DLD1 (cell line): ENCODE data around the gene UBN2.
"Not testable (repeated sequence)": the region's sequence is repeated elsewhere in the genome, so short reads cannot be mapped to it uniquely, and the experiment has no call there.

Experiments
- in situ Hi-C: cut with HindIII; loops from 2 replicates; pipeline ENCODE4 v1.10.0; 2017; ENCODE audit warnings: low sequenced_read_pairs

UBN2 gene

DNA sequence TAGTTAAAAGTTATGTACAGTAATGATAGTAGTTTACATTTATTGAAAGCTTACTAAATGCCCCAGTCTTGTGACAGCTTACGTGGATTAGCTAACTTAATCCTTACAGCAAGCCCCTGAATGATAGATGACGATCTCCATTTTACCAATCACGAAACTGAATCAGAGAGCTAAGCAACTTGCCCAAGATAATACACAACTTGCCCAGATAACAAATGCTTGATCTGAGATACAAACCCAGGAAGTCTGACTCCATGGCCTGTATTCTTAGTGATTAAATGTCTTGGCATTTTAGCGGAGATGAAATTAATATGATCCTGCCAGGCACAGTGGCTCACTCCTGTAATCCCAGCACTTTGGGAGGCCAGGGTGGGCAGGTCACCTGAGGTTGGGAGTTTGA lies 63.2 kb downstream of the UBN2 start:
- in situ Hi-C loops: no loop called here

DNA sequence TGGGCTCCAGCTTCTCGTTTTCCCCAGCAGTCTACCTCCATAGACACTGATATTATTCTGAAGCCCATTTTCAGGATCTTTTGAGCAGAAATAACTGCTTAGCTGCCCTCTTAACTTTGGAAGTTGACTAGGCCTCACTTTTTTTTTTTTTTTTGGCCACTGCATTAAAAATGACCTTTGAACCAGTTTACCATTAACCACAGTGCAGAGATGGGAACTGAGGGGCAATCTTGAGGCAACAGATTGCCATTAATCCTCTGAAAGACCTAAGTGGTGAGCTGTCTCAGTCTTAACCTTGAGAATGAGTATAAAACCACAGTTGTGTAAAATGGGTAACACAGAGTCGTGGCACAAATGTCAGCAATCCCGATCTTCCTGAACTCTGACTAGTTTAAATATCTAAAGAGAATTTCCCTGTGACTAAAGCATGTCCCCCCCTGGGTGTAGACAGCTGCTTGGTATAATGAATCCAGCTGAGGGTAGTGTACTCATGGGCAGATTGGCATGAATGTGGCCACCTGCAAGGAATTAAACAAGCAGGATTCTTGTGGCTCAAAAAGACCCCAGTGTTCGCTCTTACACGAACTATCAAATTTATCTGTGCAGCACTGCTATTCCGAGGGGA lies 64.0 kb downstream of the UBN2 start:
- in situ Hi-C loops: no loop called here

DNA sequence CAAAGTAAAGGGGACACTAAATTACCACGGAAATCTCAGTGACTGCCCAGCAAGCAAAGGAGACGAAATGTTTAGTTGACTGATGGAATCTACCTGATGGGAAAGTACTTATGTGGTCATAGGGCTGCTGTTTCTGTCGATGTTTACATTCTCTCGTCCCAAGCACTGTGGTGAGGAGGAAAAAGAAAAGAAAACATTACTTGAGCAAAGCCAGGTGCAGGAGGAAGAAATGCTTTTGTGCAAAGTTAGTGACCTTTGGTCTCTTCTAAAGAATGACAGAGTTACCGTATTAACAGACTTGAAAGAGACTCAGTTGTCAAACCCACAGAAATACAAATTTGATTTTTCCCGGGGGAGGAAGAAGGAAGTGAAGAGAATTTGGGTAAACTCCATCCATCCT lies 66.8 kb downstream of the UBN2 start:
- in situ Hi-C loops: no loop called here

DNA sequence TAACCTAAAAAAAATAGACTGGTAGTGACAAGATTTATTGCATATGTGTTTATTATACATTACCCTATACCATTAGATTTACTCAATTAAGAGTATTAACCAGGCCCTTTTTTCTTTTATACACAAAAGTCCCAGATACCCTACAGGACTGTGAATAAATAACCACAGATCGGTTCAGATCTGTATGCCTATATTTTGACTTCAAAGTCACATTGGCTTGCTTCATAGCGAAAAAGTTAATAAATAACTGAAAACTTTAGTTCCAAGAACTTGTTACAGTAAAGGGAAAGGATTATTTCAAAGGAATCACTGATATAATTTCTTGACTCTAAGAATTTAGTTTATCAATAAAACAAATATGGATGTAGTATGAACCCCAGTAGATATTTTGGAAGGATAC lies 68.3 kb downstream of the UBN2 start:
- in situ Hi-C loops: no loop called here

DNA sequence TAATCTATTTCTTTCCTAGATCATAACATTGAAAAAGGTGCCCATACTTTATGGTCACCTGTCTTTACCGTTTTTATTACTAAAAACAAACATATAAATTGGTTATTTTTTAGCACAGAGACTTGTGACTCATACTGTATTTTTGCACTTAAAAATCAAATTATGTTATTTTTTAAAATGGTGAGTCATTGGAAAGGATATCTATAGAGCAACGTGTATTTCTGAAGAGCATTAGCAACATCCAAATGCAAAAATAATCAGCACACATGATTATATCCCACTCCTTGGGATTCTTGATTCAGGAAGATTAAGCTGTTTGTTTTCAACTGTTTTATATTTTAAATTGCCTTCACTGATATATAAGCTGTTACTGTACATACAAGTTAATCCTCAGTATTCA lies 69.4 kb downstream of the UBN2 start:
- in situ Hi-C loops: no loop called here

DNA sequence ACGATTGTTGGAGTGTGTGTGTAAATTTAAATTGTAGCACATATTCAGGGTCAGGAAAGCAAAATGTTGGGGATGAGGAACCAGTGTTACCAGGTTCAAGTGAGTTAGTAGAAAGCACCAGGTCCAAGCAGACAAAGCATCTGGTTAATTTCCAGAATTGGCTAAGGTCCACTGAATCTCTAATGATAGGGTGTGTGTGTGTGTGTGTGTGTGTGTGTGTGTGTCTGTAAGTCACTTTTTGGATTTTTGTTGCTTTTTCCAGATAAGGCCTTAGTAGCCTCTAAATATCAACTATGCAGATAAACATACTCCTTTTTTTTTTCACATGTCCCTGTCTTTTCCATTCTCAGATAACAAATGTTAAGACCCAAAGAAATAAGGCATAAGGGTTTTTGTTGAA lies 73.5 kb downstream of the UBN2 start:
- in situ Hi-C loops: no loop called here

DNA sequence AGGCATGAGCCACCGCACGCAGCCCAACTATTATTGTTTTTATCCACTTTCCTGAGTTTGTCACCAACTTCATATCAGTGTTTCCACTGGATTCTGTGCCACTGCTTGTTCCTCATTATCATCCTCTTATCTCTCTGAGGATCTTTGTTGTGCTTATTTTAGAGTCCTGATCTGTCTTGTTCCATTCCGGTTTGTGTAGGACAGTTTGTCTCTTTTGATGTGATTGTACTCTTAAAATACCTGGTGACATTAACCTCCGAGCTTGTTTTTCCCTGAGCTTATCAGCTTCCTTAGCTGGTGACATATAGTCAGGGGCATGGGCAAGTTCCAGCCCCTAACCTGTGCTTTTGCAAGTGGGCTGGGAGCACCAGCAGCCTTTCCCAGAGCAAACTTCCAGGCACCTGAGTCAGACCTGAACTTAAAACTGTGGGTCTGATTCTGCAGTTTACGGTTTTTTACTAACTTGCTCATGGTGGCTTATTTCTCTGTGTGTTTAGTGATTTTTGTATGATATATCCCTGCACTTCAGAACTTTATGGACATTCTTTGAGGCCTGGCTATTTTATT lies 87.0 kb downstream of the UBN2 start:
- in situ Hi-C loops: no loop called here

DNA sequence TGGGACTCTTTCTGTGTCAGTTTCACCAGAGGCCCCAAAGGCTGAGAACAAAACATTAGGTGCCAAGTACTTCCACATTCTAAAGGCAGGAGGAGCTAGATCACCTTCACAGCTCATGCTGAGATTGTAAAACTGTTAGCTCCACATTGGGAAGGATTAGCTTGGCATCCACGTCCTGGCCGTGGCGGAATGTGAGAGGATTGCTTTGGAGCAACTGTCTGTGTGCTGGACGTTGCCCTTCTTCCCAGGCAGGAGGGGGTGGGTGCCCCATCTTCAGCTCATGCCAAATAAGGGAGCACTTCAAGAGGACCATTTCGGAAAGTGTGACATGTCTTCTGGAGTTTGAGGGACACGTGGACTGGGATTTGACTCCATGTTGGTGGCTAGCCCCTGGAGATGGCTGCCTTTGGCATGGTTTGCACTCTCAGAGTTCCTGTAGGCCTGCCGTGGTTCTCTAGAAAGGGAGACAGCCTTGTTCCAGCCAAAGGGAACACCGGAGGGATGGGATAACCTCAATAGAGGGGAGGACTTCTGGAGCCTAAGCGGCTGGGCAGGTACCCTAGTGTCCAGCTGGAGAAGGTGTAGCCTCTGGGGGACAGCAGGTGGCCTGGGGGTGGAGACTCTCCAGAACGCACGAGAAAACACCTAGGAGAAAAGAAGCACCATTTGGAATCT lies 90.2 kb downstream of the UBN2 start:
- in situ Hi-C loops: no loop called here

DNA sequence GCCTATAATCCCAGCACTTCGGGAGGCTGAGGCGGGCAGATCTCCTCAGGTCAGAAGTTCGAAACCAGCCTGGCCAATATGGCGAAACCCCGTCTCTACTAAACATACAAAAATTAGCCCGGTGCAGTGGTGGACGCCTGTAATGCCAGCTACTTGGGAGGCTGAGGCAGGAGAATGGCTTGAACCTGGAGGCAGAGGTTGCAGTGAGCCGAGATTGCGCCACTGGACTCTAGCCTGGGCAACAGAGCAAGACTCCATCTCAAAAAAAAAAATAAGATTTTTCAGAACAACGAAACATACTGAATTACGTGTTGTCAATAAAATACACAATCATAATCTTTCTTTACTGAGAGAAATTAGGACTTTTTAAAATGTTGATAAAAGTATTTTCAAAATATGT lies 93.7 kb downstream of the UBN2 start:
- in situ Hi-C loops: not testable (repeated sequence)

DNA sequence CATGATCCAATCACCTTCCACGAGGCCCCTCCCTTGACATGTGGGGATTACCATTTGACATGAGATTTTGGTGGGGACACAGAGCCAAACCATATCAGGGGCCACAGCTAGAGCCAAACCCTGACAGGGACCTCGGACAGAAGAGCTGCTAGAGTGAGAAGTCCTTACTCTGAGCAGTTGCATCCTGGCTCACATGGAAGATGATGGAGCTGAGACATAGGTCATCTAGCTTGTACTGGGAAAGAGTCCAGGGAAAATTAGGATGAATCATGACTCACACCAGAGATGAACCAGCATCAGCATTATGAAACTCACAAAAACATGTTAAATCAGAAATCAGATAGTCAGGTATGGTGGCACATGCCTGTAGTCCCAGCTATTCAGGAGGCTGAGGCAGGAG lies 97.3 kb downstream of the UBN2 start:
- in situ Hi-C loops: no loop called here

DNA sequence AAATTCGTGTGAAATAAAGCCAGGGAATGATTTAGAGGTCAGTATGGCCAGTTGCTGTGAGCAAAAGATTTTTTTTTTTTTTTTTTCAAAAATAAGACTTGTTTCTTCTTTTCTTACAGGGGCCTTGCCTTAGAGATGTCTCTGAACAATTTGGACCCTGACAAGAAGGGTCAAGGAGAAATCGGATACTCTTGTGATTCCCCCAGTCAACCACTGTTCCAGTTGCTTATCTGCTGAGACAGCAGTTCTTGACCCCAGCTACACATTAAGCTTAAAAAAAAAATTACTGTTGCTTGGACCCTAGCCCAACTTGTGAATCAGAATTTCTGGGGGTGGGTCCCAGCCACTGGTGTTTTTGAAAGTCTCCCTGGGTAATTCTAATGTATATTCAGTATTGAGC lies 98.1 kb downstream of the UBN2 start:
- in situ Hi-C loops: no loop called here

DNA sequence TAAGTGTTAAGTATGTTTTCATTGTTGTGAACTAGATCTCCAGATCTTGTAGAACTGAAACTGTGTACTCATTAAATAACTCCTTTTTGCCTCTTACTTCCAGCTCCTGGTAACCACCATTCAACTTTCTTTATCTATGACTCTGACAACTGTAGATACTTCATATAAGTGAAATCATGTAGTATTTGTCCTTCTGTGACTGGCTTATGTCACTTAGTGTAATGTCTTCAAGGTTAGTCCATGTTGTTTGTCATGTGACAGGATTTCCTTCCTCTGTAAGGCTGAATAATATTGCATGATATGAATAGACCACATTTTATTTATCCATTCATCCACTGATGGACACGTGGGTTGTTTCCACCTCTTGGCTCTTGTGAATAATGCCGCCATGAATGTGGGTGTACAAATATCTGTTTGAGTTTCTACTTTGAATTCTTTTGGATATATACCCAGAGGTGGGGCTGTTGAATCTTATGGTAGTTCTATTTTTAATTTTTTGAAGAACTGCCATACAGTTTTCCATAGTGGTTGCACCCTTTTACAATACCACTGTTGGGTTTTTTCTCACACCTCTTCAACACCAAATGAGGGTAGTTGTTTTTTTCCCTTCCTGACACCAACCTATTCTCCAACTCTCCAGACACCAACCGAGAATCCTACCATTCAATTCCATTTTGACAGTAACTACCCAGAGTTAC lies 99.4 kb downstream of the UBN2 start:
- in situ Hi-C loops: no loop called here

DNA sequence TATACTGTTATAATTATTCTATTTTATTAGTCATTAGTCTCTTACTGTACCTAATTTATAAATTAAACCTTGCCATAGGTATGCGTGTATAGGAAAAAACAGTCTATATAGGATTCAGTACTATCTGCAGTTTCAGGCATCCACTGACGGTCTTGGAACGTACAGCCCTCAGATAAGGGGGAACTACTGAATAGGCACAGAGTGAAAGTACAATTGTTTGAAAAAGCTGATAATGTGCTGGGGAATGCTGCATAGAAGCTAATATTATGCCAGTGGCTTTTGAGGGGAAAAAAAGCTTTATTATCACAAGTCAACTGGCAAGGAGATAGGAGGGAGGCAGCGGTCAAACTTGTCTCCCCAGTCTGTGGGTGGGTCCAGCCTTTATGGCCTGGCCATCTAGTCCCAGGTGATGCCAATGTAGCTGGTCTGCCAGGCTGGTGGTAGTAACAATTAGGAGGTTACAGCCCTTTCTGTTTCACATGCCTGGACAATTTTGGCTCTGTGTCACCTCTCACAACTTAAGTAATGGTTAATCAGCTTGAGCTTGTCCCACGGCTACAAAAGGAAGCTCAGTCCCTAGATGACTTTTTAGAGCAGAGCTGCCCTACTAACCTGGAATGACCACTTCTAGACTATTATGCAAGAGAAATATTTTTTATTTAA lies 101.8 kb downstream of the UBN2 start:
- in situ Hi-C loops: no loop called here

DNA sequence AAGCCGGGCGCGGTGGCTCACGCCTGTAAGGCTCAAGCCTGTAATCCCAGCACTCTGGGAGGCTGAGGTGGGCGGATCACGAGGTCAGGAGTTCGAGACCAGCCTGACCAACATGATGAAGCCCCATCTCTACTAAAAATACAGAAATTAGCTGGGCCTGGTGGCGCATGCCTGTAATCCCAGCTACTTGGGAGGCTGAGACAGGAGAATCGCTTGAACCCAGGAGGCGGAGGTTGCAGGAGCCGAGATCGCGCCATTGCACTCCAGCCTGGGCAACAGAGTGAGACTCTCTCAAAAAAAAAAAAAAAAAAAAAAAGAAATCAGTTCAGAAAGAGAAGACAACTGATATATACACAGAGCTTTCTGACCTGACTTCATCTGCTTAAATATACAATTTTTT lies 102.4 kb downstream of the UBN2 start:
- in situ Hi-C loops: not testable (repeated sequence)

DNA sequence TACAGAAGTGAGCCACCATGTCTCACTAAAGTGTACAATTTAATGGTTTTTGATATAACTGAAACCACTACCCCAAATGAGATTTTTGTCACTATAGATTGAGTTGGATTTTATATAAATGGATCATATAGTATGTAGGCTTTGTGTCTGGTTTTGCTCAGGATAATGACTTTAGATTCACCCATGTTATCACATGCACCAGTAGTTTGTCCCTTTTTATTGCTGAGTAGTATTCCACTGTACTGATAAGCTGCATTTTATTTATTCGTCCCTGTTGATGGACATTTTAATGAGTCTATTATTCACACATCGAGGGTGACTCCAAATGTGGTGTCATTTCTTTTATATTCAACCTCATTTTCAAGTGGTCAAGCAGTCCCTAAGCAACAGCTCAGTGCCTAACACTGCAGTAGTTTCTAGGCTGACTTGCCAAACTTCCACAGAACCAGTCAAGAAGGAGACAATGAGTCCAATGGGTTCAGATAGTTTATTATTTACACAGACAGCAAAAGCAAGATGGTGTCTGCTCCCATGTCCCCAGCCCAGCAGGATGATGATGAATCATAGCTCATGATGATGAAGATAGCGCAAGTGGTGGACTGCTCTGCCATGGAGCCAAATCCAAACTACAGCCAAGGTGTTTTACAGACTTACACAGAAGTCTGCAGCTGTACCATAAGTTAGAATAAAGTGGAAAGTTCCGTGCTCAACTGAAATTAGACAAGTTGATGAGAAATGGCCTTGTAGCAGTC lies 103.5 kb downstream of the UBN2 start:
- in situ Hi-C loops: no loop called here

DNA sequence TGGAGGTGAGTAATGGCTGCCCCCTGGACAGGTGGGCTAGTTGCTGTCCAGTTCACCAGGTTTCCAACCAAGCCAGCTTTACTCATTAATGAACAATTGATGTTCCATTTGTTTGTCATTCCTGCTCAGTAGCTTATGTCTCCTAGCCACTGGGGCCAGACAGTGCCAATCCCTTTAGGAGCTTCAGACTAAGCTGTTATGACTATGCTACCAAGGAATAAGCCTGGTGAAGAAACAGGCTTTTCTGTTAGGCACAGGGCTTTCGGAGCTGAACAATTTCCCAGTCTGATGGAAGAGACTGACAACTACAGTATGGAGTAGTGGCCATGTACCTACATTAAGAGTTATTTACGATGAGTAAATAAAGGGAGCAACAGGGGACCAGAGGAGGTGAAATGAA lies 108.0 kb downstream of the UBN2 start:
- in situ Hi-C loops: no loop called here

DNA sequence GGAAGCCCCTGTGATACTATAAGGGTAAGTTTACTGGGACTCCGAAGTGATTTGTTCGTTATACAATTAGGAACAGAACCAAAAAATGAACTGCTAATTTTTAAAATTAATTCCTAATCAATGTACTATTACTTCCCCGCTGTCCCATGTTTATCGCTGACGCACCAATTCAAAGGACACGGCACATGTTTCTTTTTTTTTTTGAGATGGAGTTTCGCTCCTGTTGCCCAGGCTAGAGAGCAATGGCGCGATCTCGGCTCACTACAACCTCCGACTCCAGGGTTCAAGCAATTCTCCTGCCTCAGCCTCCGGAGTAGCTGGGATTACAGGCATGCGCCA lies 108.6 kb downstream of the UBN2 start:
- in situ Hi-C loops: no loop called here

DNA sequence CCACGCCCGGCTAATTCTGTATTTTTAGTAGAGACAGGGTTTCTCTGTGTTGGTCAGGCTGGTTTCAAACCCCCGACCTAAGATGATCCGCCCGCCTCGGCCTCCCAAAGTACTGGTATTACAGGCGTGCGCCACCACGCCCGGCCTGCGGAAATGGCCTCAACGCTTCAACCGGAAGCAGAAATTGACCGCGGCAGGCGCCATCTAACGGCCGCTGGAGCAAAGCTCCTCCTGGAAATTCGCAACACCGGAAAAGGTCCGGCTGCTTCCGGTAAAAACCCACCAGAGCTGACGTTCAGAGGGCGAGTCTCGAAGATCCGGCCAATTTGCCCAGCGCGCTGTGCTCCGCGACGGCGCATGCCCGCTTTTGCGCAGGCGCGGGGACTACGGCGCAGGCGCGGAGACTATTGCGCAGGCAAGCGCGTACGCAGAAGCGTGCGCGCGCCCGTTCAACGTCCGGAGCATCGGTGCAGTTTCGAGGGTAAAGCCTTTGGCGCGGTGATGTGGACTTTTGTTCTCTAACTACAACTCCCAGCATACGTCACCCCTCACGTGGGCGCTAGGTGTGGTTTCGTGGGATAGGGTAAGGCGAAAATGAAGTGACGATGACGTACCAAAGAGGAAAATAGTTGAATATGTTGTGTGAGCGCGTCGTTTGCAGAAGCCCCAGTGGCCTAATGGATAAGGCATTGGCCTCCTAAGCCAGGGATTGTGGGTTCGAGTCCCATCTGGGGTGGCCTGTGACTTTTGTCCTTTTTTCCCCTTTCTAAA lies 109.2 kb downstream of the UBN2 start:
- in situ Hi-C loops: no loop called here

DNA sequence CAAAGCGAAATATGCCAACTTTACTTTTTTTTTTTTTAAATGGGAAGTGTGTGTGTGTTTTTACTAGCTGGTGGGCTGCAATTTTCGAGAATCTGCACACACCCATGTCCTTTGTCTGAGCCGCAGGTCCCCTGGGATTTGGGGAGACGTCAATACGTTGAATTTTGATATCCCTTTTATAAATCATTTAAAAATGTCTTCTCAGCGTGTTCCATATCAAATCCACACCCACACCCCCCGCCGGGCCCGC lies 109.7 kb downstream of the UBN2 start:
- in situ Hi-C loops: no loop called here

DNA sequence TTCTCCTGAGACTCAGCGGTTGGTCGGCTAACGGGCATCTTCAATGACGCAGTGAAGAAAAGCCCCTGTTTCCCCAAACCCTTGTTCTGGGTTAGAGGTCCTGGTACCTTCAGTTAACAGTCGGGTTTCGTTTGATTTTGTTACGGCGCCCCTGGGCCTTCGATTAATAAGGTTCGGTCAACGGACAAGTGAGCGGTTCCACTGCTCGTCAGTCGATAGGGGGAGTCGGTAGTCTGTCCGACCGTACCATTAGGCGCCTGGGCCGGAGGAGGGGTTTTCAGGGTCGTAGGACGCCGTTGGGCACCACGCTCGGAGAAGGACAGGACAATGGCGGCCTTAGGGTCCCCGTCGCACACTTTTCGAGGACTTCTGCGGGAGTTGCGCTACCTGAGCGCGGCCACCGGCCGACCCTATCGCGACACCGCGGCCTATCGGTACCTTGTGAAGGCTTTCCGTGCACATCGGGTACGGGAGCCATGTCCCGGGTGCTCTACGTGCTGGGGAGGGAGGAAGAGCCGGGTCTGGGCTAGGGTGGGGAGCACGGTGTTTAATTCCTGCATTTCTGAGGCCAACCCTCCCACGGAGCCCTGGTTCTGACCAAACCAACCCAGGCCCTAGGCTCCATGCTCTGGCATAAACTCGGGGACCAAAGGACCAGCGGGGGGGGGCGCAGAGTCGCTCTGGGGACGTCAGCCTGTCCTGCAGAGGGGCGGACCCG lies 110.2 kb downstream of the UBN2 start, which contains the start of gene FMC1:
Gene FMC1 (plus strand): TSS at position 280 of the 718 bp plus-strand sequence. CDS start 48 bp downstream, at position 328.
- in situ Hi-C loops: no loop called here
